Brain microvascular endothelial cell (primary cell): ENCODE data around the gene SEZ6L2.

ENCODE experiments used
- DNase-seq: peaks from one replicate; pipeline ENCODE4 v3.0.0-alpha.2; 2020
- H3K27ac ChIP-seq: fragments of 250-450 bp; sonication (Bioruptor Pico); 2 replicates; pipeline ENCODE4 v1.5.1; 2020; ENCODE audit warnings: mild to moderate bottlenecking, moderate library complexity
- H3K27me3 ChIP-seq: fragments of 250-450 bp; sonication (Bioruptor Pico); replicated peaks from 2 replicates; pipeline ENCODE4 v1.5.1; 2020; ENCODE audit warnings: mild to moderate bottlenecking
- H3K36me3 ChIP-seq: fragments of 250-450 bp; sonication (Bioruptor Pico); replicated peaks from 2 replicates; pipeline ENCODE4 v1.5.1; 2020; ENCODE audit warnings: mild to moderate bottlenecking
- H3K4me3 ChIP-seq: 2 replicates; pipeline ENCODE4 v1.5.1; 2011; ENCODE audit warnings: low read depth, mild to moderate bottlenecking, control low read depth, low read length, moderate library complexity
- in situ Hi-C: cut with HindIII; loops from 2 replicates; pipeline ENCODE4 v1.10.0; 2017; ENCODE audit warnings: low sequenced_read_pairs, low pct_ligation_motif_present
- TF ChIP-seq, protein P1 (sequence below): IDR thresholded peaks from 2 replicates; pipeline ENCODE4 v1.5.1; 2011; ENCODE audit warnings: low read depth, mild to moderate bottlenecking, moderate library complexity, low read length, control low read depth, inconsistent platforms; ENCODE audit errors: missing control alignments

SEZ6L2 gene

DNA sequence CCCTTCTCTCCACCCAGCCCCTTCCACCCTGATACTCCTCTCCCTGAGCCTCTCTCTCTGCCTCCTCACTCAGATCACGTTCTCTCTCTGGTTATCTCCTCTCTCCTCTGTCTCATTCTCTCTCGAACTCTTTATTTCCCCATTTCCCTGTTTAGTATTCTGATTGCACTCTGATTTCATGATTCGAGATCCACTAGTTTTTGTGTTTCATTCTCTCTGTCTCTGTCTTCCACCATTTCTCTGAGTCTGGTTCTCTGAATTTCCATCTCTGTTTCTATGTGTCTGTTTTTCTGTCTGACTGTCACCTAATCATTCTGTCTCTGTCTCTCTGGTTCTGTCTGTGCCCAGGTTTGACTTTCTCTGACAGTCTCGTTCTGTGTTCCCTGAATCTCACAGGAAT is 2.0 kb downstream of the SEZ6L2 start:
- Histone ChIP-seq H3K36me3 (no peaks in the 10 kb centered on the region), H3K27me3 (peaks cover 3% of the 10 kb centered on the region), H3K4me3 (no peak overlapping the region), H3K27ac (no peak overlapping the region)
- in situ Hi-C loops, result no loop called here
- TF ChIP-seq, protein P1, sequence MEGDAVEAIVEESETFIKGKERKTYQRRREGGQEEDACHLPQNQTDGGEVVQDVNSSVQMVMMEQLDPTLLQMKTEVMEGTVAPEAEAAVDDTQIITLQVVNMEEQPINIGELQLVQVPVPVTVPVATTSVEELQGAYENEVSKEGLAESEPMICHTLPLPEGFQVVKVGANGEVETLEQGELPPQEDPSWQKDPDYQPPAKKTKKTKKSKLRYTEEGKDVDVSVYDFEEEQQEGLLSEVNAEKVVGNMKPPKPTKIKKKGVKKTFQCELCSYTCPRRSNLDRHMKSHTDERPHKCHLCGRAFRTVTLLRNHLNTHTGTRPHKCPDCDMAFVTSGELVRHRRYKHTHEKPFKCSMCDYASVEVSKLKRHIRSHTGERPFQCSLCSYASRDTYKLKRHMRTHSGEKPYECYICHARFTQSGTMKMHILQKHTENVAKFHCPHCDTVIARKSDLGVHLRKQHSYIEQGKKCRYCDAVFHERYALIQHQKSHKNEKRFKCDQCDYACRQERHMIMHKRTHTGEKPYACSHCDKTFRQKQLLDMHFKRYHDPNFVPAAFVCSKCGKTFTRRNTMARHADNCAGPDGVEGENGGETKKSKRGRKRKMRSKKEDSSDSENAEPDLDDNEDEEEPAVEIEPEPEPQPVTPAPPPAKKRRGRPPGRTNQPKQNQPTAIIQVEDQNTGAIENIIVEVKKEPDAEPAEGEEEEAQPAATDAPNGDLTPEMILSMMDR, result no peak
- DNase-seq, result no peak

DNA sequence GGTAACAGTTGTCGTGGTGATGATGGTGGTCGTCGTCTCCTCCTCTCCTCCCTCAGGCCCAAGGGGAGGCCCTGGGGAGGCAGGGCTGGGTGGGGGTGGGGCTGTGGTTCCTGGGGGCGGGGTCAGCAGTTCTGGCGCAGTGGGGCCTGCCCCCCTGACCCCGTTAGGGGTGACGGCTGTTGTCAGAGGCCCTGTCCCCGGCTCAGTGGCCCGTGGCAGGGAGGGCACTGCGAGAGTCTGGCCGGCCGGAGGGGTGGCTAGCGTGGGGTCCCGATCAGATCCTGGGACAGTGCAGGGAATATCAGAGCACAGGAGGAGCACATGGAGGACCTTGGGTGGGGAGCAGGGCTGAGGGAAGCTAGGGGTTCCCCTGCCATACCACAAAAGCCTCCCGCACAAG is 2.5 kb downstream of the SEZ6L2 start:
- TF ChIP-seq, protein P1, result no peak
- Histone ChIP-seq H3K4me3 (no peak overlapping the region), H3K27ac (no peak overlapping the region), H3K36me3 (no peaks in the 10 kb centered on the region), H3K27me3 (peaks cover 3% of the 10 kb centered on the region)
- in situ Hi-C loops, result no loop called here
- DNase-seq, result no peak

DNA sequence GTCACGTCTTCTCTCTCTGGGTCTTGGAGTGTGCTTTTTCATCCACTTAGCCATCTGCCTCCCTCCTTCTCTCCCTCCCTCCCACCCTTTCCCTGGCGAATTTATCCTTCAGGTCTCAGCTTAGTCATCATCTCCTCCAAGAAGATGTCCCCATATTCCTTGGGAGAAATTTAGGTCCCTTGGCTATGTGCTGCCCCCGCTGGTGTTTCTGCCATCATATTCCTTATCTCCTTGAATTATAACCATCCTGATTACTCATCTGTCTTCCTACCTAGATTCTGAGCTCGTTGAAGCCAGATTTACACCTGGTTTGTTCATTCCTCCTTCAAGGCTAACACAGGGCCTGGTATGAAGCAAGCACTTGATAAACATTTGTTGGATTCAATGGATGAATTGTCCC is 5.0 kb downstream of the SEZ6L2 start:
- no peaks in the 10 kb centered on the region for H3K36me3 ChIP-seq
- in situ Hi-C loops, result no loop called here
- no peak overlapping the region for H3K4me3 ChIP-seq
- H3K27ac ChIP-seq, result no peak overlapping the region
- peaks cover 3% of the 10 kb centered on the region for H3K27me3 ChIP-seq
- no peak for DNase-seq
- TF ChIP-seq, protein P1, result no peak

DNA sequence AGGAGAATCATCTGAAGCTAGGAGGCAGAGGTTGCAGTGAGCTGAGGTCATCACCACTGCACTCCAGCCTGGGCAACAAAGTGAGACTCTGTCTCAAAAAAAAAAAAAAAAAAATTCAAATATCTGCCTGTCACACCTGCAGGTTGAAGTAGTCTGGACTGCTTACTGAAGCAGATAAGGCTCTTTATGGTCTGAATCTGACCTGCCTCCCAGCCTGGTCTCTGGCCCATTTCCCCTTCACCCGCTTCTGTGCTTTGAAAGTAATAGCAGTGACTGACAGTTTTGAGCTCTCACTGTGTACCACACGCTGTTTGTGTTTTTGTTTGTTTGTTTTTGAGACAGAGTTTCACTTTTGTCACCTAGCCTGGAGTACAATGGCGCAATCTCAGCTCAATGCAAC is 5.8 kb downstream of the SEZ6L2 start:
- Histone ChIP-seq H3K27ac (no peak overlapping the region), H3K4me3 (no peak overlapping the region), H3K27me3 (peaks cover 3% of the 10 kb centered on the region), H3K36me3 (no peaks in the 10 kb centered on the region)
- DNase-seq, result no peak
- TF ChIP-seq, protein P1, result no peak
- in situ Hi-C loops, result no loop called here

DNA sequence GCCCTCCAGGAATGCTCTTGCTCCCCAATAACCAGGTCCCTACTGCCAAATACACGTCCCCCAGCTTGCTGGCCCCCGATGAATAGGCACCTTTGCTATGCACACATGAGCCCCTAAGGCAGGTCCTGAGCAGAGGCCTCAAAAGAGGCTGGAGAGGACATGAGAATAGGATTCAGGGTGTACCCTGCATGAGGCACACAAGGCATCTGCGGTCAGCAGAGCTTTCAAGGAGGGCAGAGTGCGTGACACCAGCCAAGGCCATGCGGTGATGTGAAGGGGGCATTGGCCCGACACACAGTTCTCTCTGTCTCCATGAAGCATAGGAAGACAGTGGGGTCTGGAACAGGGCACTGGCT is 6.9 kb downstream of the SEZ6L2 start:
- Histone ChIP-seq H3K27ac (no peak overlapping the region), H3K4me3 (no peak overlapping the region), H3K27me3 (no peaks in the 10 kb centered on the region), H3K36me3 (no peaks in the 10 kb centered on the region)
- no peak for DNase-seq
- TF ChIP-seq, protein P1, result no peak
- in situ Hi-C loops, result no loop called here
